ENCODE data around the gene WASHC3. TPM values are rescaled to one million over a fixed set of nuclear protein-coding genes. Genes with fewer than 3 reads are reported as not detected.
"Not testable (repeated sequence)": the region's sequence is repeated elsewhere in the genome, so short reads cannot be mapped to it uniquely, and the experiment has no call there.

Gene WASHC3
- total RNA-seq, 2 donors from 2014 or later: 18.5 to 32.7 TPM

GRCh38 chr12:102022286-102022685 lies 39.5 kb downstream of the WASHC3 start:
- no peaks in the 10 kb centered on the region for H3K27me3 ChIP-seq
- H3K27ac ChIP-seq: no peak overlapping the region

GRCh38 chr12:102021540-102022246 lies 40.1 kb downstream of the WASHC3 start:
- Histone ChIP-seq H3K27me3 (no peaks in the 10 kb centered on the region), H3K4me1 (no peaks in the 10 kb centered on the region), H3K9me3 (no peaks in the 10 kb centered on the region), H3K27ac (no peak overlapping the region), H3K4me3 (no peak overlapping the region), H3K36me3 (replicated peaks in 1 of 2; ENCODE audit: insufficient read depth in 1 of 2, low read depth in 2 of 2) (no peaks in the 10 kb centered on the region)
- intact Hi-C loops (cut with DNase I): no loop called here
- TF ChIP-seq CTCF (IDR thresholded peaks at IDR 0.05) (no peak), POLR2A (IDR thresholded peaks at IDR 0.05) (no peak)
- WGBS, 2 donors: 63 to 81% methylated on average over 2 of the region's 2 CpGs
- ATAC-seq (no peak), DNase-seq (no peak)

More at GRCh38 chr12:102022286-102022685, 39.5 kb downstream of the WASHC3 start:
- DNase-seq: no peak
- TF ChIP-seq CTCF (IDR thresholded peaks at IDR 0.05) (no peak), POLR2A (IDR thresholded peaks at IDR 0.05) (no peak)
- no peaks in the 10 kb centered on the region for H3K36me3 ChIP-seq (replicated peaks in 1 of 2; ENCODE audit: insufficient read depth in 1 of 2, low read depth in 2 of 2)
- H3K9me3 ChIP-seq: no peaks in the 10 kb centered on the region
- 93 to 95% methylated on average over 1 of the region's 1 CpG for WGBS, 2 donors
- H3K4me3 ChIP-seq: no peak overlapping the region
- no peaks in the 10 kb centered on the region for H3K4me1 ChIP-seq
- intact Hi-C loops (cut with DNase I): no loop called here
- no peak for ATAC-seq

GRCh38 chr12:102018607-102019006 lies 43.2 kb downstream of the WASHC3 start:
- intact Hi-C loops (cut with DNase I); DNase-seq; H3K4me3 ChIP-seq; ATAC-seq; H3K4me1 ChIP-seq; H3K27me3 ChIP-seq; H3K9me3 ChIP-seq; H3K36me3 ChIP-seq (replicated peaks in 1 of 2; ENCODE audit: insufficient read depth in 1 of 2, low read depth in 2 of 2); H3K27ac ChIP-seq: not testable (repeated sequence)
- WGBS, 2 donors: 95 to 97% methylated on average over 5 of the region's 5 CpGs

GRCh38 chr12:102016472-102016871 lies 45.3 kb downstream of the WASHC3 start:
- ATAC-seq (no peak), DNase-seq (no peak)
- intact Hi-C loops (cut with DNase I): no loop called here
- Histone ChIP-seq H3K4me3 (no peak overlapping the region), H3K27ac (no peak overlapping the region), H3K27me3 (no peaks in the 10 kb centered on the region), H3K36me3 (replicated peaks in 1 of 2; ENCODE audit: insufficient read depth in 1 of 2, low read depth in 2 of 2) (peaks cover 0 to 1% of the 10 kb centered on the region in 2 donors), H3K9me3 (no peaks in the 10 kb centered on the region), H3K4me1 (no peaks in the 10 kb centered on the region)
- WGBS, 2 donors: 85% methylated on average over 1 of the region's 1 CpG
- TF ChIP-seq POLR2A (IDR thresholded peaks at IDR 0.05) (no peak), CTCF (IDR thresholded peaks at IDR 0.05) (no peak)

GRCh38 chr12:102010265-102010994 lies 51.4 kb downstream of the WASHC3 start:
- intact Hi-C loops (cut with DNase I): no loop called here
- TF ChIP-seq POLR2A (IDR thresholded peaks at IDR 0.05): no peak
- no peak for TF ChIP-seq CTCF (IDR thresholded peaks at IDR 0.05)
- Histone ChIP-seq H3K4me1 (no peaks in the 10 kb centered on the region), H3K4me3 (no peak overlapping the region), H3K27ac (no peak overlapping the region), H3K9me3 (no peaks in the 10 kb centered on the region), H3K27me3 (no peaks in the 10 kb centered on the region), H3K36me3 (replicated peaks in 1 of 2; ENCODE audit: insufficient read depth in 1 of 2, low read depth in 2 of 2) (peaks cover 0 to 1% of the 10 kb centered on the region in 2 donors)
- DNase-seq (no peak), ATAC-seq (no peak)
- WGBS, 2 donors: 84 to 92% methylated on average over 8 of the region's 8 CpGs
